Gastrocnemius medialis (tissue), 4 donors: ENCODE data around the gene PLK4.

Experiments
- POLR2A ChIP-seq, 2 donors: fragments of 450-650 bp; IDR thresholded peaks; one replicate each; pipeline ENCODE4 v1.6.1; 2017; ENCODE audit warnings: antibody characterized with exemption in 2 of 2, mild to moderate bottlenecking in 2 of 2, moderate library complexity in 2 of 2
- TF ChIP-seq, protein P1 (sequence below), 5 experiments: fragments of 450-650 bp in 3 of 5; fragments of 200-600 bp in 2 of 5; sonication (generic) in 2 of 5; IDR thresholded peaks in 4 of 5; conservative IDR thresholded peaks in 1 of 5; 1 replicate in 4 of 5; 2 replicates in 1 of 5; pipeline ENCODE4 v1.5.1; 2016 to 2019; ENCODE audit warnings: antibody characterized with exemption in 5 of 5, mild to moderate bottlenecking in 3 of 5, moderate library complexity in 3 of 5

- TF ChIP-seq, protein P1, sequence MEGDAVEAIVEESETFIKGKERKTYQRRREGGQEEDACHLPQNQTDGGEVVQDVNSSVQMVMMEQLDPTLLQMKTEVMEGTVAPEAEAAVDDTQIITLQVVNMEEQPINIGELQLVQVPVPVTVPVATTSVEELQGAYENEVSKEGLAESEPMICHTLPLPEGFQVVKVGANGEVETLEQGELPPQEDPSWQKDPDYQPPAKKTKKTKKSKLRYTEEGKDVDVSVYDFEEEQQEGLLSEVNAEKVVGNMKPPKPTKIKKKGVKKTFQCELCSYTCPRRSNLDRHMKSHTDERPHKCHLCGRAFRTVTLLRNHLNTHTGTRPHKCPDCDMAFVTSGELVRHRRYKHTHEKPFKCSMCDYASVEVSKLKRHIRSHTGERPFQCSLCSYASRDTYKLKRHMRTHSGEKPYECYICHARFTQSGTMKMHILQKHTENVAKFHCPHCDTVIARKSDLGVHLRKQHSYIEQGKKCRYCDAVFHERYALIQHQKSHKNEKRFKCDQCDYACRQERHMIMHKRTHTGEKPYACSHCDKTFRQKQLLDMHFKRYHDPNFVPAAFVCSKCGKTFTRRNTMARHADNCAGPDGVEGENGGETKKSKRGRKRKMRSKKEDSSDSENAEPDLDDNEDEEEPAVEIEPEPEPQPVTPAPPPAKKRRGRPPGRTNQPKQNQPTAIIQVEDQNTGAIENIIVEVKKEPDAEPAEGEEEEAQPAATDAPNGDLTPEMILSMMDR (IDR thresholded peaks at IDR 0.05 in 4 of 5, conservative IDR thresholded peaks at IDR 0.05 in 1 of 5): no peak
- no peak for TF ChIP-seq POLR2A (IDR thresholded peaks at IDR 0.05)
Observed at GRCh38 chr4:127832585-127832984, 48.1 kb upstream of the PLK4 start.
